Right hindlimb (tissue), 1 donor: ENCODE measurements around the gene GCGR.
"Not testable (repeated sequence)": the region's sequence is repeated elsewhere in the genome, so short reads cannot be mapped to it uniquely, and the experiment has no call there.

ENCODE experiments used
- DNase-seq: peaks from one replicate; pipeline ENCODE4 v3.0.0-alpha.2; 2018

GCGR gene

DNA sequence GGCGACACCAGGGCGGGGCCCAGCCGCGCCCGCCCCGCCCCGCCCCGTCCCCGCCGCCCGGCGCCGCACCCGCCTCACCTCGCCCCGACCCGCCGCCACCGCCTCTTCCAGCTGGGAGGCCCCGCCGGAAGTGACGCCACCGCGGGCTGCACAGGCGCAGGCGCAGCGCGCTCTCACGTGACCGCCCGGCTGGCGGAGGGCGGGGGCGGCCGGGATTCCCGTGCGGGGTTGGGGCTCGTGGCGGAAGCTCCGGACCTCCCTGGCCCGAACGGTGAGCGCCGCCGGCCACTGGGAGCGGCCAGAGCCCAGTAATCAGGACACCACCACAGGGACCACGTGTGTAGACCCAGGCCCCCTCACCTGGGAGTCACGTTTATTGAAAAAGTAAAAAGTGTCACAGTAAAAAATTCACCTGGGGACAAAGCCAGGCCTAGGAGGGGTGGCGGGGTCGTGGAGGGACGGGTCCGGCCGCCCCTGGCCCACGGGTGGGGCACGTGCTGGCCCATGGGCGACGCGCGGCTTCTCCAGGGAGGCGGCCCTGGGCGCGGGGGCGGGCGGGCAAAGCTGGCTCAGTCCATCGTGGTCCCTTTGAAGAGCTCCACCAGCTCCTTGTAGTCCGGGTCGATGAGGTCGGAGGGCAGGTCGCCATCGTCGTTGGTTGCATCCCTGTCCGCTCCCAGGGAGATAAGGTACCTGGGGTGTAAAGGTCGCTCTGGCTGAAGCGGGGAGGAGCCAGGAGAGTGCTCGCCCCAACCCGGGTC lies 29.4 kb downstream of the GCGR start, which contains the start of gene MCRIP1:
TSS of gene MCRIP1 (minus strand) at position 132 of the 761 bp plus-strand sequence. CDS start 8,785 bp downstream, outside the sequence.
- peak; percentile 97 for DNase-seq

- no peak for DNase-seq
Observed at GRCh38 chr17:81833921-81834830, 30.2 kb downstream of the GCGR start.

DNA sequence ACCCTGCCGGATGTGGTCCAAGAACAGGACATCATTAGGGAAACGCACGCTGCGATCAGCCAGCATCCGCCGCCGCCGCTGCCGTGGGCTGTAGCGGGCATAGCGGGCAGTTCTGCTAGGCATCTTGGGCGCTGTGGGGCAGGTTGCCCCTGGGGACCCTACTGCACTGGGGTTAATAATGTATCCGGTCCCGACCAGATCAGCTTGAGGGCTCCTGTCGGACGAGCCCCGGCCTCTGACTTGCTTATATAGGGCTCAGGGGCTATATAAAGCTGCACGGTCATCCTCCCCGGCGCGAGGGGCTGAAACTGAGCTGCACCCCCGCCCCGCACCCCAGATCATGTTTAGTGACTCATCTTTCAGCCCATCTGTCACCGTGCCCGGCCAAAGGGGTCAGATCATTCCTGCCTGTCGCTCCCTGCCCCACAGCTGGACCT lies 30.9 kb downstream of the GCGR start, which contains the start of gene PPP1R27:
TSS of gene PPP1R27 (minus strand) at position 220 of the 437 bp plus-strand sequence. CDS start at position 123, 97 bp downstream.
- DNase-seq: no peak

DNA sequence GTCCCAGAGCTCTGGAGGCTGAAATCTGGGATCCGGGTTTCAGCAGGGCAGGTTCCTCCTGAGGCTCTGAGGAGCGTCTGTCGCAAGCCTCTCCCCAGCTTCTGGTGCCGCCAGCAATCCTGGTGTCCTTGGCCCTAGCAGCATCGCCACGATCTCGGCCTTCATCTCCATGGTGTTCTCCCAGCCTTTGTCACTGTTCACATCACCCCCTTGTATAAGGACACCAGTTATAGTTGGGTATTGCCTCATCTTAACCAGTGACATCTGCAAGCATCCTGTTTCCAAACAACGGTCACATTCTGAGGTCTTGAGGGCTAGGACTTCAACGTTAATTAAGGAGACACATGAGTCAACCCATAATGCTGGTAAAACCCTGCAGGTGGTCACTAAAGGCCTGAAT lies 33.7 kb downstream of the GCGR start:
- no peak for DNase-seq

GRCh38 chr17:81838753-81839255 lies 34.9 kb downstream of the GCGR start:
- DNase-seq: no peak

DNA sequence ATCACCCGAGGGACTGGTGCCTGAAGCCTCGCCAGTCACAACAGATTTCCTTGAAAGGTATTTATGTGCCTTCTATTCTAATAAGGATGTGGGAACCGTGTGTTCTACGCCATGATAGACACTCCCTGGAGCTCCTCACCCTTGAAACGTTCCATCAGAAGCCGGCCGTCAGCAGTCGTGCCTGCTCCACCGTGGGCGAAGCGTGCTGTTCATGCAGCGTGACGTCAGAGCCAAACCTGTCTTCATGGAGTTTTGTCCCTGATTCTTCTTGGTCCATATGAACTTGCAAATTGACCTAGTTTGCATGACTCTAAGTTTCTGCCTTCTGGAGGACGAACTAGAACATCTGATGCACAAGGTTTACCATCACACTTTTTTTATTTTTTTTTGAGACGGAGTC lies 35.4 kb downstream of the GCGR start:
- no peak for DNase-seq

GRCh38 chr17:81840059-81840458 lies 36.1 kb downstream of the GCGR start:
- DNase-seq: not testable (repeated sequence)

DNA sequence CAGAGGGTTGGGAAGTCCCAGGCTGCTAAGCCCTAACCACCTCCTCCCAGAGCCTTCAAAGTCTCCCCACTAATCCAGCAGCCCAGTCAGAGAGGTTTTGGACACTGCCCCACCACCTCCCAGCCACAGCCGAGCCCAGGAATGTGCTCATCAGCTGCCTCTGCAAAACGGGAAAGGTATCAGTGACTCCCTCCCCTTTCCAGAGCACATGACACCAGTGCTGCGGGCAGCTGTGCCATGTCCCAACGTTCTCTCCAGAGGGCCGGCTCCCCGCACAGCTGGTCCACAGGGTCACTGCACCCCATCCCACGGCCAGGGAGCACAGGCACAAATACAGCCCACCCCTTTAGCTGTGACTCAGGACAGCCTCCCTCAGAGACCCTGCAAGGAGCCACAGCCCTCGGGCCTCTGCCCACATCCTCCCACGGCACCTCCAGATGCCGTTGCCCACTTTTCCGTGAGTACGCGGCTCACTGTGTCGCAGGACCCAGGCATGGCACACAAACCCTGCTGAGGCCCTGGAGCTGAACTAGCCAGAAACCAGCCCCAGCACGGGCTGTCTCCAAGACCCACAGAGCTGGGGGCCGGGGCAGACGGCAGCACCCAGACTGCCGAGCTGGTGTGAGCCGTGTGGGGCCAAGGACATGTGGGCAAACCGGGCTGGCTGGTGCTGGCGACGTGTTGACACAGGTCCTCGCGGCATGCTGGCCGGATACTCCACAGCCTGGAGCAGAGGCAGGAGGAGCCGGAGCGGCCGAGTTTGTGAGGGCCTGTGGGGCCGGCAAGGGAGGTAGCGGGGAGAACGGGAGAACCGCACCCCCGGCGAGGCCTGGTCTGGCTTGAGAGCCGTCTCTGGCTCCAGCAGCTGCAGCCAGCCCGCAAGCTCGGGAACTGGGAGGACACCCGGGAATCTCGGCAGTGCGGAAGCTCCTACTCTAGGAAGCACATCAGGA lies 37.2 kb downstream of the GCGR start:
- no peak for DNase-seq

DNA sequence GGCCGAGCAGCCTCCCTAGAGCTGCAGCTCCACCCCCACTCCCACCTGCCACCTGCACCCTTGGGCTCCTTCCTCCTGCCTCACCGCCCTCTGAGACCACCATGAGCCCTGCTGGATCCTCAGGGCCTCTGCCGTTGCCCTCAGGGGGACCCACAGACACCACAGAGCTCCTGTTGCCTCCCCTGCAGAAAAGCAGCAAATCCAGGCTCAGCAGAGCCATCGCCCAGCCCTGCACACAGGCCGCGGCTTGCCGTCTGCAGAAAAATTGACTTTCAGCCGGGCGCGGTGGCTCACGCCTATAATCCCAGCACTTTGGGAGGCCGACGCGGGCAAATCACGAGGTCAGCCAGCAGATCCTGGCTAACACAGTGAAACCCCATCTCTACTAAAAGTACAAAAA lies 37.9 kb downstream of the GCGR start:
- DNase-seq: no peak

GRCh38 chr17:81842378-81842724 lies 38.4 kb downstream of the GCGR start:
- DNase-seq: no peak

- no peak for DNase-seq
Observed at GRCh38 chr17:81842725-81843504, 39.0 kb downstream of the GCGR start.

DNA sequence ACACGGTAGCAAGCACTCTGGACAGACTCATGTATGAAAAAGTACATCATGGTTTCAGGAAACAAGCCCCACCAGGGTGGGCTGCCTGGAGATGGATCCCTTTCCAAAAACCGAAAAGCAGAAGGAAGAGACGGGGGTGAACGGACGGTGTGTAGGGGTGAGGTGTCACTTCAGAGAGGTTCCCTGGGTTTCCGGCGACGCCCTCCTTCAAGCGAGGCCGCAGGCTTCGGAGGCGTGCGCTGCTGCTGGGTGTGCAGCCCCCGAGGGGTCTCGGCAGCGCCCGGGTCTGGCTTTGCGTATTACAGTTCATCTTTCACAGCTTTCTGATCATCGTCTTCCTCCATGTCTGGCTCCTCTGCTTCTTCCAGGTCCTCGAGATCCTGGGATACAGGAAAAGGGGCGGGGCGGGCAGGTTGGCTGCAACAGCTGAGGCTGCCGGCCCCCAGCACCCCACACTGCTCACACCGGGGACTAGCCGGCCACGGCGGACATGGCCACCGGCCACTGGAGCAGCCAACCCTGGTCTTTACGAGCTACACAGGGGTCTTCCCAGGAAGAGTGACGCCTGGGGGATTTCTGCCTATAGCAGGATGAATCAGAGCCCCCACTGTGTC lies 39.9 kb downstream of the GCGR start:
- no peak for DNase-seq

- no peak for DNase-seq
Observed at GRCh38 chr17:81844327-81844851, 40.4 kb downstream of the GCGR start.

DNA sequence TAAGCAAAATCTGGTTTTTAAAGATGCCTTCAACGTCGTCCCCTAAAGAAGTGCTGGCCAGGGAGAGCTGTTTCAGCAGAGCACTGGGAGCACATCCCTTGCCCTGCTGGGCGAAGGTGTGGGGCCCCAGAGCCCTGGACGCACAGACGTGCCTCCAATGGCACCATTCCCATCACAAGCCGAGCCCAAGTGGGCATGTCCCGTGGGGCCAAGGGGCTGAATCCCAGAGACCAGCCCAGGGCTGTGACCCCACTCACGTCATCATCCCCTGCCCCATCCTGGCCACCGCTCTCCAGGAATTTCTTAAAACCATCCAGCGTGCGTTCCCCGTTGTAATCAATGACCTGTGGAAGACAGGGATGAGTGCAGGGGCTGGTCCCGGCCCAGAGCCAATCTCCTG lies 40.9 kb downstream of the GCGR start:
- DNase-seq: no peak

- no peak for DNase-seq
Observed at GRCh38 chr17:81845361-81845760, 41.4 kb downstream of the GCGR start.

- no peak for DNase-seq
Observed at GRCh38 chr17:81845881-81846742, 42.2 kb downstream of the GCGR start.

DNA sequence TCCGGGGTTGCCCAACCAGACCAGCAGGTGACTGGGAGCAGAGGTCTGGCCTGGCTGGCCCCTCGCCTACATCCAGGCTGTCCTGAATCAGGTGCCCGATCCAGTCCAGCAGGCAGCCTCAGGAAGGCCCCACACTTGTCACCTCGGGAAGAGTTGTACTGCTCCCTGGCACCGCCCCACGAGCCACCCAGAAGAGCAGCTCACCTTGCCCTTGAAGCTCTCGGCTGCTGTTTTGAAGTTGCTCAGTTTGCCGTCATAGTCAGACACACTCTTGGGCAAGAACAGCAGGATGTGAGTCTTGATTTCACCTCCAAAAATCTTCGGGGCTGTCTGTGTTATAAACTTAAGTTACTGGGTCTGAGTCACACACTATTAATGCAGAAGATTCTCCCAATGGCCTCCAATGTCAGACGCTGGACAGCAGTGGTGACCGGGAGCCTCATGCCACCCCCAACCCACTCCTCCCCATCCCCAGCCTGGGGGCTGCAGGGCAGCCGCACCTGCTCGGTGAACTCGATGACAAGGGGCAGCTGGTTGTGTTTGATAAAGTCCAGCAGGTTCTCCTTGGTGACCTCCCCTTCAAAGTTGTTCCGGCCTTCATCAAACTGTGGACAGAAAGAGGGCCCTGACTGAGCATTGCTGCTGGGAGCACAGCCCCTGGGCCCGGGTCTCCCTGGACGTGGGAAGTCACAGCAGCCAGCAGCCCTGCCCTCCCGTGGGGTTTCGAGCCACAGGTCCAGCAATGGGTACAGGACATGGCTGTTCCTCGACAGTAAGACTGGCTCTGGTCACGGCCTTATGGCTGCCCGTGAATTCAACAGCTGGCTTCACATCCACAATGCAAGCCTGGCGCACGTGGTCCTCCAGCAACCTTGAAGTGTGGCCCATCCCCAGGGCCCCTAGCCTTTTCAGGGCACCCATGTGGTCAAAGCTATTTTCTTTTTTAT lies 43.1 kb downstream of the GCGR start:
- no peak for DNase-seq

- DNase-seq: no peak
Observed at GRCh38 chr17:81849457-81849856, 45.5 kb downstream of the GCGR start.

GRCh38 chr17:81851423-81851822 lies 47.5 kb downstream of the GCGR start:
- no peak for DNase-seq
